ENCODE results near the gene GNL2. TPM values are rescaled to one million over a fixed set of nuclear protein-coding genes. Genes with fewer than 3 reads are reported as not detected.

GNL2 gene
- total and polyA plus RNA-seq, 12 donors, result 13.6 to 462 (median 39.9) TPM

DNA sequence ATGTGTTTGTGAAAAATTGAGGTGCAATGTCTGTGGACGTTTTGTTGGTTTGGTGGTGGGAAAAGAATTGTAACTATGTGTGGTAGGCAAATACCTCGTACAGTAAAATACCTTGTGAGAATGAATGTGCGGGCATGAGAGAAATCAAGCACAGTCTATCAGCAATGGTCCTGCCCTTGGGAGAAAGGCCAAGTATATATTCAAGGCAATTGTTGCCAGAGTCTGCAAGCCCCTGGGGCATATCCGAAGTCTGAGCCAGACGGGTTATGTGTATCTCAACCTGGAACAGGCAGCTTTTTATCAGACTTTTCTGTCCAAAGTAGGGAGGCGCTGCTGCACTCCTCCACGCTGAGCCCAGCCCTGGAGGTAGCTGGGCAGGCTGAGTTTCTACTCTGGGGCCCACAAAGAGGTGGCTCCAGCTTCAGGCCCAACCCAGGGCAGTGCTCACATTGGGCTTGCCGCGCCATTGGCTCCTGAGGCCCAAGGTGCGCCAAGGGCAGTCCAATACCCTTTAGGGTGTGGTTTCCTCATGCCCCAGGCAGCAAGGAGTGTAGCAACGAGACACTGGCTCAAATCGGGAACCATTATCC is 9.4 kb upstream of the GNL2 start:
- H3K36me3 ChIP-seq (replicated peaks in 1 of 2), result no peaks in the 10 kb centered on the region
- H3K4me1 ChIP-seq (replicated peaks in 1 of 2), result peaks cover 0 to 3% of the 10 kb centered on the region in 2 donors
- no peak overlapping the region for H3K27ac ChIP-seq
- intact Hi-C loops (cut with DNase I), result loop anchor here in 1 of 2 donors (5.0 kb wide), 1 partner anchor 77 kb away; no protein-coding TSS in a partner anchor
- WGBS, 4 donors, result 67 to 78% (median 70%) methylated on average over 8 to 12 of the region's 12 CpGs
- H3K27me3 ChIP-seq, result no peaks in the 10 kb centered on the region
- DNase-seq, result no peak
- TF ChIP-seq, protein P1, sequence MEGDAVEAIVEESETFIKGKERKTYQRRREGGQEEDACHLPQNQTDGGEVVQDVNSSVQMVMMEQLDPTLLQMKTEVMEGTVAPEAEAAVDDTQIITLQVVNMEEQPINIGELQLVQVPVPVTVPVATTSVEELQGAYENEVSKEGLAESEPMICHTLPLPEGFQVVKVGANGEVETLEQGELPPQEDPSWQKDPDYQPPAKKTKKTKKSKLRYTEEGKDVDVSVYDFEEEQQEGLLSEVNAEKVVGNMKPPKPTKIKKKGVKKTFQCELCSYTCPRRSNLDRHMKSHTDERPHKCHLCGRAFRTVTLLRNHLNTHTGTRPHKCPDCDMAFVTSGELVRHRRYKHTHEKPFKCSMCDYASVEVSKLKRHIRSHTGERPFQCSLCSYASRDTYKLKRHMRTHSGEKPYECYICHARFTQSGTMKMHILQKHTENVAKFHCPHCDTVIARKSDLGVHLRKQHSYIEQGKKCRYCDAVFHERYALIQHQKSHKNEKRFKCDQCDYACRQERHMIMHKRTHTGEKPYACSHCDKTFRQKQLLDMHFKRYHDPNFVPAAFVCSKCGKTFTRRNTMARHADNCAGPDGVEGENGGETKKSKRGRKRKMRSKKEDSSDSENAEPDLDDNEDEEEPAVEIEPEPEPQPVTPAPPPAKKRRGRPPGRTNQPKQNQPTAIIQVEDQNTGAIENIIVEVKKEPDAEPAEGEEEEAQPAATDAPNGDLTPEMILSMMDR (IDR thresholded peaks at IDR 0.05), result no peak
- no peak for TF ChIP-seq POLR2A (IDR thresholded peaks at IDR 0.05)
- H3K4me3 ChIP-seq, result no peak overlapping the region
- no peaks in the 10 kb centered on the region for H3K9me3 ChIP-seq (replicated peaks in 1 of 3)

DNA sequence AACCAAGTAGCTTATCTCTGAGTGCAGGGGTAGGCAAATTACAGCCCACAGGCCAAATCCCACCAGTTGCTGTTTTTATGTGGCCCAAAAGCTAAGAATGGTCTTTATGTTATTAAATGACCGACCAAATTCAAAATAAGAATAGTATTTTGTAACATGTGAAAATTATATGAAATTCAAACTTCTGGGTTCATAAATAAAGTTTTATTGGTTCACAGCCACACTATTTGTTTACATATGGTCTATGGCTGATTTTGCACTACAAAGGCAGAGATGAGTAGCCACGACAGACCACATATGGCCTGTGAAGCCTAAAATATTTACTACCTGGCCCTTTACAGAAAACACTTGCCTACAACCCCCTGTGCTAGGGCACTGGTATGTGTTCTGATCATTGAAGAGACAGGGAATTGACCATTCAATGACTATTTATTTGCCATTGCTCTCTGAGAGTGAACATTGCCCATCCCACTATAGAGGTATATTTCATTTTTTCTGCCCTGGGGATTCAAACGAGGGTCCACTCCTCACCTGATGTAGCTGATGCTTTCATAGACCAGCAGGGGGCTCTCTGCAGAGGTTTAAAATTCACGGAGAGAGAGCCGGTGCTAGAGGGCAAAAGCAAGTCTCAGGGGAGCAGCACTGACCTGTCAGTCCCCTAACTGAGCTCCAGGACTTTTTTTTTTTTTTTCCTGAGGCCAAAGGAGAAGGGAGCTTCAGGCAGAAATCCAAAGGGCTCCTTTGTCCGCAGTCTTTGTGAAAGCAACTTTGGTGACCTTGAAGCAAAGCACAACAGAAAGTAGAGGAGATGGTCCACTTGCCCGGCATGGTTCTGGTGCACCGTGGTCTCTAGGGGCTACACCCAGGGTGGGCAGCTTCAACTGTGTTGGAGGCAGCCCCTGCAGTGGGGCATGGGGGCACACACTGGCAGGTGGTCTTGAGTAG is 7.3 kb upstream of the GNL2 start:
- H3K27ac ChIP-seq, result no peak overlapping the region
- TF ChIP-seq, protein P1 (IDR thresholded peaks at IDR 0.05), result peak; percentile 33 to 63 (median 50)
- TF ChIP-seq POLR2A (IDR thresholded peaks at IDR 0.05), result no peak
- DNase-seq, result peak in 5 of 7 donors; percentile 22 to 42 (median 25)
- H3K9me3 ChIP-seq (replicated peaks in 1 of 3), result no peaks in the 10 kb centered on the region
- H3K4me1 ChIP-seq (replicated peaks in 1 of 2), result peaks cover 0 to 3% of the 10 kb centered on the region in 2 donors
- 16 to 28% (median 20%) methylated on average over 8 of the region's 8 CpGs for WGBS, 4 donors
- intact Hi-C loops (cut with DNase I), result no loop called here
- no peaks in the 10 kb centered on the region for H3K36me3 ChIP-seq (replicated peaks in 1 of 2)
- no peak overlapping the region for H3K4me3 ChIP-seq
- H3K27me3 ChIP-seq, result no peaks in the 10 kb centered on the region

DNA sequence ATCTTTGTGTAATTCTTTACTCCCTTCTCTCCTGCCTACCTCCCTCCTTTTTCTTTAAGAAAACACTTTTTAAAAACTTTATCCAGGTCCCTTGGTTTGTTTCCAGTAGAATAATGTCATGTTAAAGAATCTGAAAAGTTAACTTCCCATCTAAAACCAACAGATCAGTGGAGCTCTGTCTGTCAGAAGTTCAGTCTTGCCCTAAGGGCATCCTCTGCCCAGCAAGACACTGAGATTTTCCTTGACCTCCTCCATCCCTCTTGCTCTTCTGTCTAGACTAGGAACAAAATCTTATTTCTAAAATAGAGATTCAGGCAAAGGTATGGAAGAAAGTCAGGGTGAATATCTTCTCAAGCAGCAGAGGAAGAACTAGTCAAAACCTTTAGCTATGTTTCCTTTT is 5.7 kb upstream of the GNL2 start:
- intact Hi-C loops (cut with DNase I), result no loop called here
- no peak for TF ChIP-seq POLR2A (IDR thresholded peaks at IDR 0.05)
- TF ChIP-seq, protein P1 (IDR thresholded peaks at IDR 0.05), result no peak
- DNase-seq, result no peak
- peaks cover 3 to 4% of the 10 kb centered on the region in 2 donors for H3K4me1 ChIP-seq (replicated peaks in 1 of 2)
- no peaks in the 10 kb centered on the region for H3K9me3 ChIP-seq (replicated peaks in 1 of 3)
- H3K4me3 ChIP-seq, result no peak overlapping the region
- no peak overlapping the region for H3K27ac ChIP-seq
- no peaks in the 10 kb centered on the region for H3K36me3 ChIP-seq (replicated peaks in 1 of 2)
- no peaks in the 10 kb centered on the region for H3K27me3 ChIP-seq

- 43 to 71% (median 58%) methylated on average over 5 of the region's 5 CpGs for WGBS, 4 donors
- H3K27ac ChIP-seq, result no peak overlapping the region
- intact Hi-C loops (cut with DNase I), result loop anchor here in 1 of 2 donors (5.0 kb wide), 1 partner anchor 82 kb away; no protein-coding TSS in a partner anchor
- no peak for TF ChIP-seq POLR2A (IDR thresholded peaks at IDR 0.05)
- TF ChIP-seq, protein P1 (IDR thresholded peaks at IDR 0.05), result no peak
- H3K36me3 ChIP-seq (replicated peaks in 1 of 2), result no peaks in the 10 kb centered on the region
- DNase-seq, result no peak
- H3K4me1 ChIP-seq (replicated peaks in 1 of 2), result peaks cover 3 to 10% of the 10 kb centered on the region in 2 donors
- no peak overlapping the region for H3K4me3 ChIP-seq
- no peaks in the 10 kb centered on the region for H3K27me3 ChIP-seq
- no peaks in the 10 kb centered on the region for H3K9me3 ChIP-seq (replicated peaks in 1 of 3)
These were observed 4.2 kb upstream of the GNL2 start for GRCh38 chr1:37599940-37600339.
